ENCODE data around the gene NPRL2. TPM values are rescaled to one million over a fixed set of nuclear protein-coding genes. Genes with fewer than 3 reads are reported as not detected.

NPRL2 gene
- total and polyA plus RNA-seq, 2 donors (not counting 3 experiments of a cell fraction or from before 2014, with no cell fraction given), result 13.4 to 30.6 TPM

DNA sequence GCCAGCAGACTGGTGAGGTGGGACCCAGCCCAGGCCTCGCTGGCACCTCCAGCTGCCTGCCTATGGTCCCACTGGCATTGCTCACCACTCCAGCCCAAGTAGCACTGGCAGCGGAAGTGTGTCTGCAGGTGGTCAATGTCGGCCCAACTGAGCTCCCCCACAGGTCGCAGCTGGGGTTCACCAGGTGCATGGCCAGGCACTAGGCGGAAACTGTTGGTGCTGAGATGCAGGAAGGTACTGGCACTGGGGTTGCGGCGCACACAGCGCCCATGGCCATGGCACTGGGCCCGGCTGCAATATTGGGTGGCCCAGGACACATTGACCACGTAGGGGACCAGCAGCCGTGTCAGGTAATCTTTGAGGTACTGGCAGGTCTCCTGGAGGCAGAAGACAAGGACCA, 32.4 kb downstream of the NPRL2 start:
- H3K27me3 ChIP-seq (ENCODE audit: control insufficient read depth in 2 of 2, insufficient read depth in 2 of 2, low read length in 2 of 2), result no peaks in the 10 kb centered on the region
- H3K27ac ChIP-seq (ENCODE audit: insufficient read depth, low read depth, low read length), result no peak overlapping the region
- no peaks in the 10 kb centered on the region for H3K9me3 ChIP-seq (replicated peaks; ENCODE audit: control insufficient read depth, insufficient read depth, low read length)
- H3K4me3 ChIP-seq (replicated peaks in 1 of 3; ENCODE audit: insufficient read depth in 1 of 3, low read depth in 1 of 3, low read length in 3 of 3), result peak overlapping the region in 1 of 3 experiments; percentile 11
- TF ChIP-seq JUN (IDR thresholded peaks at IDR 0.05; ENCODE audit: borderline replicate concordance, insufficient read depth, insufficient read length, low read depth), result no peak
- TF ChIP-seq POLR2A (IDR thresholded peaks at IDR 0.05; ENCODE audit: low read depth, low read length), result peak; percentile 72
- H3K79me2 ChIP-seq (ENCODE audit: control insufficient read depth, insufficient read depth, low read length), result peaks cover 52% of the 10 kb centered on the region
- H3K9ac ChIP-seq (replicated peaks; ENCODE audit: extremely low read depth, insufficient read depth, low read length), result no peak overlapping the region
- peaks cover 17 to 47% of the 10 kb centered on the region in 2 experiments for H3K36me3 ChIP-seq (ENCODE audit: control insufficient read depth in 2 of 2, extremely low read depth in 1 of 2, insufficient read depth in 2 of 2, low read length in 2 of 2)
- H3K9me1 ChIP-seq (replicated peaks; ENCODE audit: control insufficient read depth, extremely low read depth, insufficient read depth, low read length), result no peaks in the 10 kb centered on the region
- FAIRE-seq (no peak), DNase-seq (ENCODE audit: low read depth, low spot score) (no peak)
- no peaks in the 10 kb centered on the region for H4K20me1 ChIP-seq (replicated peaks; ENCODE audit: control insufficient read depth, extremely low read depth, insufficient read depth, low read length)
- dilution Hi-C loops (cut with MboI; ENCODE audit: extremely low pct_ligation_motif_present, low sequenced_read_pairs), result no loop called here
- intact Hi-C loops (cut with micrococcal nuclease), result no loop called here
- ChIA-PET CTCF (interaction anchor here (1.6 to 1.7 kb wide), 2 partner anchors 15 to 19 kb away, joined by 3 to 6 read pairs; partner anchors contain the start of genes HYAL1, HYAL3 and NAA80), POLR2A (interaction anchor here (0.8 kb wide), 1 partner anchor 10 kb away, joined by 3 read pairs; the partner anchor contains the start of gene TUSC2)
- H3K4me2 ChIP-seq (ENCODE audit: insufficient read depth, low read length), result peak overlapping the region; percentile 69
- no peak overlapping the region for H2AFZ ChIP-seq (ENCODE audit: low read depth, low read length)
- H3K4me1 ChIP-seq (ENCODE audit: control insufficient read depth, extremely low read depth, insufficient read depth, low read length), result peaks cover 51% of the 10 kb centered on the region
- no TSS peak for BruUV-seq (replicated peaks)

DNA sequence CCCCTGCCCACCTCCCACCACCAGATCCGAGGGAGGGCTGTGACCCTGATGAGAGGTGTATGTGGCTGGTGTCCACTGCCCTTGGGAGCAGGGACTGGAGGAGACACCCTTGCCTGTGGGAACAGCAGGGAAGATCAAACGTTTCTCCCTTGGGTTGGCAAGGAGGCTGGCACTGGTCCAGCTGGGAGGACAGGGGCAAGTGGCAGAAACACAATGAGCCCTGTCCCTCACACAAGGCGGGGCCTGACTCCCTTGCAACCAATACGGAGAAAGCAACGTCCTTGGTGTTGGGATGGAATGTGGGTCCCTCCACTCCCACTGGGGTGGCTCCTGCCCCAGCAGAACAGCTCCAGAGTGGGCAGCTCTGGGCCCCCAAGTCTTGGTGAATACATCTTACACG, 33.3 kb downstream of the NPRL2 start:
- intact Hi-C loops (cut with micrococcal nuclease) (no loop called here), dilution Hi-C loops (cut with MboI; ENCODE audit: extremely low pct_ligation_motif_present, low sequenced_read_pairs) (no loop called here)
- ChIA-PET CTCF (interaction anchor here (0.8 to 1.7 kb wide), 3 partner anchors 11 to 18 kb away, joined by 3 to 6 read pairs (median 4); partner anchors contain the start of genes HYAL1, HYAL3 and NAA80), POLR2A (interaction anchor here (0.7 kb wide), 1 partner anchor 18 kb away, joined by 3 read pairs; the partner anchor contains the start of genes HYAL3 and NAA80)
- no peak overlapping the region for H3K4me2 ChIP-seq (ENCODE audit: insufficient read depth, low read length)
- DNase-seq (ENCODE audit: low read depth, low spot score) (no peak), FAIRE-seq (peak; percentile 59)
- TF ChIP-seq MYC (IDR thresholded peaks at IDR 0.05; ENCODE audit: low read depth, low read length), result no peak
- TF ChIP-seq POLR2A (IDR thresholded peaks at IDR 0.05; ENCODE audit: low read depth, low read length), result no peak
- TF ChIP-seq POLR2AphosphoS5 (IDR thresholded peaks at IDR 0.05; ENCODE audit: insufficient read depth, low read depth, low read length), result peak; percentile 6
- H3K9me1 ChIP-seq (replicated peaks; ENCODE audit: control insufficient read depth, extremely low read depth, insufficient read depth, low read length), result no peaks in the 10 kb centered on the region
- no peak overlapping the region for H2AFZ ChIP-seq (ENCODE audit: low read depth, low read length)
- no TSS peak for BruUV-seq (replicated peaks)
- H3K79me2 ChIP-seq (ENCODE audit: control insufficient read depth, insufficient read depth, low read length), result peaks cover 52% of the 10 kb centered on the region
- no peak overlapping the region for H3K4me3 ChIP-seq (replicated peaks in 1 of 3; ENCODE audit: insufficient read depth in 1 of 3, low read depth in 1 of 3, low read length in 3 of 3)
- H4K20me1 ChIP-seq (replicated peaks; ENCODE audit: control insufficient read depth, extremely low read depth, insufficient read depth, low read length), result no peaks in the 10 kb centered on the region
- H3K27me3 ChIP-seq (ENCODE audit: control insufficient read depth in 2 of 2, insufficient read depth in 2 of 2, low read length in 2 of 2), result no peaks in the 10 kb centered on the region
- H3K36me3 ChIP-seq (ENCODE audit: control insufficient read depth in 2 of 2, extremely low read depth in 1 of 2, insufficient read depth in 2 of 2, low read length in 2 of 2), result peaks cover 17 to 47% of the 10 kb centered on the region in 2 experiments
- H3K27ac ChIP-seq (ENCODE audit: insufficient read depth, low read depth, low read length), result peak overlapping the region; percentile 1
- H3K9ac ChIP-seq (replicated peaks; ENCODE audit: extremely low read depth, insufficient read depth, low read length), result no peak overlapping the region
- peaks cover 45% of the 10 kb centered on the region for H3K4me1 ChIP-seq (ENCODE audit: control insufficient read depth, extremely low read depth, insufficient read depth, low read length)
- no peaks in the 10 kb centered on the region for H3K9me3 ChIP-seq (replicated peaks; ENCODE audit: control insufficient read depth, insufficient read depth, low read length)
